22Rv1 (cell line): ENCODE results near the gene DNM3.

Experiments used
- ZFX ChIP-seq: fragments of 450-650 bp; IDR thresholded peaks from 2 replicates; pipeline ENCODE4 v1.6.1; 2017; ENCODE audit warnings: antibody characterized with exemption, borderline replicate concordance
- TF ChIP-seq, protein P1 (sequence below): fragments of 450-650 bp; IDR thresholded peaks from 2 replicates; pipeline ENCODE4 v1.5.1; 2017; ENCODE audit warnings: mild to moderate bottlenecking

DNA sequence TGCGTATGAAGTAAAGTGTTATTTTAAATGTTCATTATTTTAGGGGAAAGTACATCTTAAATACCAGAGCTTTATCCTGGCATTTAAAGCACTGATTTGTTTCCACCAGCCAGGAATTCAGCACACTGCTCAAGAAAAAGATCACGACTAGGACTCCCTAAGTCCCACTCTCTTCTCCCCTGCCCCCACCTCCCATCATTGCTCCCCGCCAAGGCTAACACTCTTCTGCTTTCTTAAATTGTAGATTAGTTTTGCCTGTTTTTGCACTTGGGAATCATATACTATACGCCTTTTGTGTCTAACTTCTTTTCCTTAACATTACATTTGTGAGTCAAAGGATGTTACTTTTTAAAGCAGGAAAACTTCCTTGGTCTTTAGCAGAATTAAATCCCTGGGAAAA is 541.7 kb downstream of the DNM3 start:
- TF ChIP-seq, protein P1, sequence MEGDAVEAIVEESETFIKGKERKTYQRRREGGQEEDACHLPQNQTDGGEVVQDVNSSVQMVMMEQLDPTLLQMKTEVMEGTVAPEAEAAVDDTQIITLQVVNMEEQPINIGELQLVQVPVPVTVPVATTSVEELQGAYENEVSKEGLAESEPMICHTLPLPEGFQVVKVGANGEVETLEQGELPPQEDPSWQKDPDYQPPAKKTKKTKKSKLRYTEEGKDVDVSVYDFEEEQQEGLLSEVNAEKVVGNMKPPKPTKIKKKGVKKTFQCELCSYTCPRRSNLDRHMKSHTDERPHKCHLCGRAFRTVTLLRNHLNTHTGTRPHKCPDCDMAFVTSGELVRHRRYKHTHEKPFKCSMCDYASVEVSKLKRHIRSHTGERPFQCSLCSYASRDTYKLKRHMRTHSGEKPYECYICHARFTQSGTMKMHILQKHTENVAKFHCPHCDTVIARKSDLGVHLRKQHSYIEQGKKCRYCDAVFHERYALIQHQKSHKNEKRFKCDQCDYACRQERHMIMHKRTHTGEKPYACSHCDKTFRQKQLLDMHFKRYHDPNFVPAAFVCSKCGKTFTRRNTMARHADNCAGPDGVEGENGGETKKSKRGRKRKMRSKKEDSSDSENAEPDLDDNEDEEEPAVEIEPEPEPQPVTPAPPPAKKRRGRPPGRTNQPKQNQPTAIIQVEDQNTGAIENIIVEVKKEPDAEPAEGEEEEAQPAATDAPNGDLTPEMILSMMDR = no peak
- TF ChIP-seq ZFX = no peak
